HG02610 (cell line): ENCODE measurements around the gene NCAPH2.
A peak's percentile ranks its signal among the peaks of the same experiment; 100 is the strongest.

ENCODE experiments used
- ATAC-seq: cut with Tn5 transposase; IDR thresholded peaks from one replicate; pipeline ENCODE4 v1.9.1; 2021; ENCODE audit warnings: mild to moderate bottlenecking, moderate library complexity; ENCODE audit not compliant: unreplicated experiment

The NCAPH2 gene

DNA sequence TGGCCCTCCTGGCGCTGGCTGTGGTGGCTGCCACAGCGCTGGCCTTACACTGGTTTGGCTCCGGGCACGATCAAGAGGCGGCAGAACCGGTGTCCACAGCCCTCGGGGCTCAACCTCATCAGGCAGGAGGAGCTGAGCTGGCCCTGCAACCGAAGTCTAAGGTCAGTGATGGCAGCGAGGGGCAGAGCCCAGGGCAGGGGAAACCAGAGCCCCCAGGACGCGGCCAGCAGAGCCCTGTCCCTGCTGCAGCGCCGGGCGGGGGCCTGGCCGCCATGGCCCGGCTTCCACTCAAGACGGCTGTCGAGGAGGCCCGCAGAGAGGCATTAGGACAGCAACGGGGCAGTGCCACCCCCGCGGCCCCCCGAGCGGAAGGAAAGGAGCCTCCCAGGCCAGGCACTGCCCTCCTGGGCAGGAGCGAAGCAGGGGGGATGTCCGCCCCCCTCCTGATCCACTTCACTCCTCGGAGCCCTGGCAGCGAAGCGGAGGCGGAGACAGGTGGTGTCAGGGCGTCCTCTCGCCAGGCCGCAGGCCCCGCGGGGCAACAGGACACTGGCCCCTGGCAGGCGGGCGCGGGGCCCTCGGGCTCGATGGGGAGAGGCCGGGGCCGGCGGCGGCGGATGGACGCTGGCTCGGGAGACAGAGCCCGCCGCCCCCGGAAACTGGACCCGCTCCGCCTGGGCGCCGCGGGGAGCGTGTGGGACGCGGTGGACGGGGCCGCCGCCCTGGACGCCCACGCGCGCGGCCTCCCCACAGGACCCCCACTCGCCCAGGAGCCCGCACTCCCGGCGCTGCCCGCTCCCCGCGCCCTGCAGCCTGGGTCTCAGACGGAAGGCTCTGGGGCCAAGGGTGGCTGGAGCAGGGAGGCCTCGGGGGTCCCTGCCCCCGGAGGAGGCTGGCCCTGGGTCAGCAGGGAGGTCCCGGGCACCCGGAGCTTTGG lies 38.6 kb downstream of the NCAPH2 start:
- no peak for ATAC-seq

DNA sequence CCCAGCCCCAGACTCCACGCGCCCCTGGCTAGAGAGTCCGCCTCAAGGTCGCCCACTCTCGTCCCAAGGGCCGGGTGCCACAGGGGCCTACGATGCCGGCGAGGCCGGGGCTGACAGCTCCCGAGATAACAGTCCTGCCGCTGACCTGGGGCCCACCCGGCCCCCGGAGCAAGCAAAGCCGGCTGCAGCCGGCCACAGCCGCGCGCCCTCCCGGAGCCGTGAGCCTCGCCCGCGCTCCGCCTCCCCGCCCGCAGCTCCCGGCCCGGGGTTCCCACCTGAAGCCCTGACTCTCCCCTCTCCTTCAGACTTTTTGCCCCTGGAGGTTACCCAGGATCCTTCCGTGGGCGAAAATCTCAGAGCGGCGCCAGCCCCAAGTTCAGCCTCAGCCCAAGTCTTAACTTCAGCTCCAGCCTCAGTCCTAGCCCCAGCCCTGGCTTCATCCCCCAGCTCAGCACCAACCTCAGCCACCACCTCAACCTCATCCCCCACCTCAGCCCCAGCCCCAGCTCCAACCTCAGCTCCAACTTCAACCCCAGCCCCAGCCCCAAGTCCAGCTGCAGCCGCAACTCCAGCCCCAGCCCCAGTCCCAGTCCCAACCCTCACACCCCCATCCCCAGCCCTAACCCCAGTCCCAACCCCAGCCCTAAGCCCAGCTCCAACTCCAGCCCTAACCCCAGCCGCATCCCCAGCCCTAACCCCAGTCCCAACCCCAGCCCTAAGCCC lies 39.4 kb downstream of the NCAPH2 start:
- ATAC-seq = no peak

DNA sequence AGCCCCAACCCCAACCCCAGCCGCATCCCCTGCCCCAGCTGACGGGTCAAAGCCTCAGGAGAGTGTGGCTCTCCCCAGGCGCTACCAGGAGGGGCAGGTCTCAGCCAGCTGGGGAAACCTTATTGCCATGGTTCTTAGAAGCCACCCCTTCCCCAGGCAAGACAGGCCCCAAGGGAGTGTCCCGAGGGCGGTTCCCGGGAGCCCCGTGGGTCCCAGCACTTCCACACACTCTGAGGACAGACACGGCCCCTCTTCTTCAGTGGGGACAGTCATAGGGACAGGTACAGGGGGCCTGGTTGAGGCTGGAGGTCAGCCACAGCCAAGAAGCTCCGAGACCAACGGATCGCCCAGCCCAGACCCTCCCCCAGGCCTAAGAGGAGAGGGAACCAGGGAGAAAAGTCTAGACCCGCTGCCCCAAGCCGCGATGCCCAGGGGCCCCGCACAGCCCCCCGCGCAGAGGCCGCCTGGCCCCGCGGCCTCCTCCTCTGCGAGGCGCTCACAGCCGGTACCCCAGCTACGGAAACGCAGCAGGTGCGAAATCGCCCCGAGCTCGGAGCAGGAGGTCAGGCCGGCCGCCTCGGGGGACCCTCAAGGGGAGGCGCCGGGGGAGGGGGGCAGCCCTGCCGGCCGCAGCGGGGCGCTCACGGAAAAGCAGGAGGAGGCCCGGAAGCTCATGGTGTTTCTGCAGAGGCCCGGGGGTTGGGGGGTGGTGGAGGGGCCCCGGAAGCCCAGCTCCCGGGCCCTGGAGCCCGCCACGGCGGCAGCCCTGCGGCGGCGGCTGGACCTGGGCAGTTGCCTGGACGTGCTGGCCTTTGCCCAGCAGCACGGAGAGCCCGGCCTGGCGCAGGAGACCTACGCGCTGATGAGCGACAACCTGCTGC lies 40.3 kb downstream of the NCAPH2 start:
- no peak for ATAC-seq

DNA sequence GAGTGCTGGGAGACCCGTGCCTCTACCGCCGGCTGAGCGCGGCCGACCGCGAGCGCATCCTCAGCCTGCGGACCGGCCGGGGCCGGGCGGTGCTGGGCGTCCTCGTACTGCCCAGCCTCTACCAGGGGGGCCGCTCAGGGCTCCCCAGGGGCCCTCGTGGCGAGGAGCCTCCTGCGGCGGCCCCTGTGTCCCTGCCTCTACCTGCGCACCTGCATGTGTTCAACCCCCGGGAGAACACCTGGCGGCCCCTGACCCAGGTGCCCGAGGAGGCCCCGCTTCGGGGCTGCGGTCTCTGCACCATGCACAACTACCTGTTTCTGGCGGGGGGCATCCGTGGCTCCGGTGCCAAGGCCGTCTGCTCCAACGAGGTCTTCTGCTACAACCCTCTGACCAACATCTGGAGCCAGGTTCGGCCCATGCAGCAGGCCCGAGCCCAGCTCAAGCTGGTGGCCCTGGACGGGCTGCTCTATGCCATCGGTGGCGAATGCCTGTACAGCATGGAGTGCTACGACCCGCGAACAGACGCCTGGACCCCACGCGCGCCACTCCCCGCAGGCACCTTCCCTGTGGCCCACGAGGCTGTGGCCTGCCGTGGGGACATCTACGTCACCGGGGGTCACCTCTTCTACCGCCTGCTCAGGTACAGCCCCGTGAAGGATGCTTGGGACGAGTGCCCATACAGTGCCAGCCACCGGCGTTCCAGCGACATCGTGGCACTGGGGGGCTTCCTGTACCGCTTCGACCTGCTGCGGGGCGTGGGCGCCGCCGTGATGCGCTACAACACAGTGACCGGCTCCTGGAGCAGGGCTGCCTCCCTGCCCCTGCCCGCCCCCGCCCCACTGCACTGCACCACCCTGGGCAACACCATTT lies 41.1 kb downstream of the NCAPH2 start:
- no peak for ATAC-seq

DNA sequence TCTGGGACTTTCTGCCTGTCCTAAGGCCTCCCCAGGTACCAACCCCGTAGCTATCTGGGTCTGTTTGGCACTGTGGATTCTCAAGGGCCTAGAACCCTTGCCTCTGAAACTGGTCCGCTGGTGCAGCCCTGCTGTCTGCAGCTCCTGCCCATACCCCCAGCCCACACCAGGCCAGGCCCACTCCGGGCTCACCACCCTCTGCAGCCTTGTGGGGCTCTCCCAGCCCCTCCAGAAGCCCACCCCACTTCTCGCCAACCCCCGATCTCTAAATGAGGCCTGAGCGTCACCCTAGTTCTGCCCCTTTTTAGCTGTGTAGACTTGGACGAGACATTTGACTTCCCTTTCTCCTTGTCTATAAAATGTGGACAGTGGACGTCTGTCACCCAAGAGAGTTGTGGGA lies 42.4 kb downstream of the NCAPH2 start:
- ATAC-seq = no peak

DNA sequence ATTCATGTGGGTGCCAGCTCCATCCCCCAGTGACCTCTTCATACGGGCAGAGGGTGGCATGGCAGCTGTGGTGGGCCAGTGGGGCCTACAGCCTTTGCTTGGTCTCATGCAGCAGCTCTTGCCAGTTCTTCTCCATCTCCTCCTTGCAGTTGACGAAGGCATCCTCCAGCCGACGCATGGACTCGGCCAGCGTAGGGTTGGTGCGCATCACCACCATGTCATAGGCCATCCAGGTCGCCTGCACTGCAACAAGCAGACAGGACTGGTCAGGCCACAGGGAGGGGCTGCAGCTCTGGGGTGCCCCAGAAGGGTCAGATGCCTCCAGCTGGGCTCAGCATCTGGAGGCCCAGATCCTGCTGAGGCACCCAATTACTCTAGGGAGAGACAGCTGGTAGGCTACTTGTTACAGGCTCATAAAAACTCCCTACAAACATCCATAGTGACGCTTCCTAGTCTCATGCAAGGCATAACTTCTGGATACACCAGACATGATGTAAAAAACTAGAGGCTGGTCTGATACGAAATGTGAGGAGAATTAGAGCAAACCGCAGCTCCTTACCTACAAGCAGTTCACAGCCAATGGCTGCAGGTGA lies 43.2 kb downstream of the NCAPH2 start:
- ATAC-seq = no peak

DNA sequence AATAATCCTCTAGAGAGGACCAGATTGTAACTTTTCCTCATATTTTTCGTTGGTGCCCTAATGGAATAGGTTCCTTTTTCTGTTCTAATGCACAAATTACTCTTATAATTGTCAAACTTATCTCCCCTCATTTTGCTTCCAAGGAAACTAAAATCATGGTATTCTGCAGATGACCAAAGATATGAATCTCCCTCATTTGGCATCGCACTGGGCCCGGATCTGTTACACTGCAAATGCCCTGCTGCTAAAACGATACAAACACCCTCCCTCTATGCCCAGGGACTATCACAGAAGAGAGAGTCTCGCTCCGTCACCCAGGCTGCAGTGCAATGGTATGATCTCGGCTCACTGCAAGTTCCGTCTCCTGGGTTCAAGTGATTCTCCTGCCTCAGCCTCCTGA lies 45.3 kb downstream of the NCAPH2 start:
- no peak for ATAC-seq

DNA sequence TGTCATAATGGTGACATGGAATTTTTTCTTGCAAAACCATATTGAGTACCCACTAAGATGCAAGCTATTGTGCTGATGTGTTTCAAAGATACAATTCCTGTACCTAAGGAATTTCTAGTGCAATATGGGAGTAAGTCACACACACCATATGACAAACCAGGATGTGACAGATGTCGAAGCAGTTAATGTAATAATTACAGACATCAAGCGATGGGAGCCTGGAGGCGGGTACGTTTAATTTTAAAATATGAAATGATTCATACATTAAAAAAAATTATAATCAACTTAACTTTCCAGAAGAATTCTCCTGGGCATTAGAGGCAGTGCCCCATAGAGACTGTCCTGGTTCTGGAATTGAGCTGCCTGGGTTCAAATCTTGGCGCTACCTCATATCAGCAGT lies 48.7 kb downstream of the NCAPH2 start:
- ATAC-seq = no peak

DNA sequence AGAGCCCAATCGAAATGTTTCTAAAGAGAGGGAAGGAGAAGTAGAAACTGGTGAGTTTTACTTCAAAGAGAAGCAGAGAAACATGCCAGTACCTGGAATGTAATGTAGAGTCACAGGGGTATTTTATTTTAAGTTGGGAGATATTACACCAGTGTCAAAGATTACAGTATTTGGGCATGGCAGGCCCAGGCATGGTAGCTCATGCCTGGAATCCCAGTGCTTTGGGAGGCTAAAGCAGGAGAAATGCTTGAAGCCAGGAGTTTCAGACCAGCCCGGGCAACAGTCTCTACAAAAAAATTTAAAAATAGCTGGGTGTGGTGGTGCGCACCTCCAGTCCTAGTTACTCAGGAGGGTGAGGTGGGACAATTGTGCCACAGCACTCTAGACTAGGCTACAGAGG lies 52.0 kb downstream of the NCAPH2 start:
- no peak for ATAC-seq

DNA sequence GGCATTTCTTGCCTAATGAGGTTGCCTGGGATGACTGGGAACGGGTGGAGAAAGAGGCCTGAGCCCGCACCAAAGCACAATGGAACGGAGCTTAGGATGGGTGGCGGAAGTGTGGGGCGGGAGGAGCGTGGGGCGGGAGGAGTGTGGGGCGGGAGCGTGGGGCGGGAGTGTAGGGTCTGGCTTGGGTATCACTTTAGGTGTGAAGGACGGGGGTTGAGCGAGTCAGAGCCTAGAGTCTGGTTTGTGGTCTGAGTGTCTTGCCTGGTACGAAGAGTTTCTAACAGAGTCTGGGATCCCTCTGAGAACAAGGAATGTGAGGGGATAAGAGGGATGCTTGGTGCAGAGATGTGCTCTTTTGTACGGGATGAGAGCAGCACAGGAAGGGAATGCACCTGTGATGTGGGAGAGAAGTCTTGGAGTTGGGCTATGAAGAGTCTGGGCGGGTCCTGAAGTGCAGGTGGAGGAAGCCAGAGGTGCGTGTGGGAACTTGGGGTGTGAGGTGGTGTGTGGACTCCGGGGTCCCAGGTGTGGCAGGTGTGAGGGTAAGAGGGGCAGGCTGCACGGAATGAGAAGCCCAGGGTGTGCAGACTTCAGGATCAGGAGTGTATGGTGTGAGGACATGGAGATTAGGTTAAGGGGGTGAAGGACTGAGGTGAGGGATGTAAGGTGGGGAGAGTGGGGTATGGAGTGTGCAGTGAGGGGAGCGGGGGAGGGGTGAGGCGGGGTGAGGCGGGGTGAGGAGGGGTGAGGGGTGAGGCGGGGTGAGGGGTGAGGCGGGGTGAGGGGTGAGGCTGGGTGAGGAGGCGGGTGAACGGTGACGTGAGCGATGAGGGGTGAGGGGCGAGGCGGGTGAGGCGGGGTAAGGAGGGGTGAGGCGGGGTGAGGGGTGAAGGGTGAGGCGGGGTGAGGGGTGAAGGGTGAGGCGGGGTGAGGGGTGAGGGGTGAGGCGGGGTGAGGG lies 53.7 kb downstream of the NCAPH2 start:
- ATAC-seq = no peak

DNA sequence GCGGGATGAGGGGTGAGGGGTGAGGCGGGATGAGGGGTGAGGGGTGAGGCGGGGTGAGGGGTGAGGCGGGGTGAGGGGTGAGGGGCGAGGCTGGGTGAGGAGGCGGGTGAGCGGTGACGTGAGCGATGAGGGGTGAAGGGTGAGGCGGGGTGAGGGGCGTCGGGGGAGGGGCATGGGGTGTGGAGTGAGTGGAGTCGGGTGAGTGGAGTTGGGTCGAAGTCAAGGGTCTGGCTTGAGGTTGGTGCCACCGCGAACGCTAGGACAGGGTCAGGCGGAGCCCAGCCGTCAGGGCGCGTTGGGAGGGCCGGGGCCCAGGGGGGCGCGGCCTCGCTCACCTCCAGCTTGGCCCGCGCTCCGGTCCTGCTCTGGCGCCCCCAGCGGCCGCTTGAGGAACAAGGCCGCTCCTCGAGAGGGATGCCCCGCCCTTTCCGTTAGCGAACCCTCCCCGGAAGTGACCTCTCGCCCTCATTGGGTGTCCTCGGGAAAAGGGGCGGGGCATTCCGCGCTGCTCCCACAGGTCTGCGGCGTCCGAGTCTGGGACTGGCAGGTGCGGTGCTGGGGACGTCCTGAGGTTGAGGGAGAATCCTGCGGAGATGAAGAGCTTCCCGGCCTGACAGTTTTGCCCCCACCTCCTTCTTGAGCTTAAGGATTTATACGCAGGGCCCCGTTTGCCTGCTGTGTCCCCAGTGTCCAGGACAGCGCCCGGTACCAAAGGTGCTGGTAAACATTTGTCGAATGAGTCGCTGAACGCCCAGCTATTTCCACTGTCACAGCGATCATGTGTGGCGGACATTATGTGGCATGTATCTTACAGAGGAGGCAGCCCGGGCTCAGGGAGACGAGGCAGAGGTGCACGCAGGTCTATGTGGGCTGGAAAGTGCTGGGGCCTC lies 54.7 kb downstream of the NCAPH2 start, which contains the start of gene SYCE3:
TSS of gene SYCE3 (minus strand) at position 397 of the 890 bp plus-strand sequence. CDS start 6,514 bp downstream, outside the sequence.
- peak; percentile 88 for ATAC-seq

DNA sequence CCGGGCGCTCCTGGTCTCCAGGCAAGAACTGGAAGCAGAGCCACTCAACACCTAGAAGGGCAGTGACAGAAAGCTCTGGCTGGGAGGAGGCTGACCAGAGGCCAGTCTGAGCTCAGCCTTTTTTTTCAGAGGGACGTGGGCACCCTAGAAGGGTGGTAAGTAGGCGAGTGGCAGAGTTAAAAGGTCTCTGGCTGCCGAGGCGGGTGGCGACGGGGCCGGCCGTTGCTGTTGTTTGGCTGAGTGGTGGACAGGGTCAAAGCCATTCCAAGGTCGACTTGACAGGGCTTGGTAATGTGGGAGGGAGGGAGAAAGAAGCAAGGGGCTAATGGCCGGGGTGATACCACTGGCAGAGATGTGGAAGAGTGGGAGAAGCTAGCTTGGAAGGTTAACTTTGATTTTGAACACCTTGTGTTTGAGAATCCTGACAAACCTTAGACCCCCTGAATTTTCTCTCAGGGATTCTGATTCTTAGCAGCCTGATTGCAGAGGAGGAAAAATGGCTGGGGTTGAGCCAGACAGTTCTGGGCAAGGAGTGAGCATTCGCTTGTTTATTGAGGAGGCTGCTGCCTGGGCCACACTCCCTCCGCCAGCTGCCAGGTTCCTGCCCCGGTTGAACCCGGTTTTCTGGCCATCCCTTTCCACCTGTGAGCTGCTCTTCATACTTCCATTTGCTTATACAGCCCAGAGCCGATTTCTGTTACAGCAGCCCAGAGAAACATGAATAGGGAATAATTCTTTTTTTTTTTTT lies 55.6 kb downstream of the NCAPH2 start:
- ATAC-seq = no peak

DNA sequence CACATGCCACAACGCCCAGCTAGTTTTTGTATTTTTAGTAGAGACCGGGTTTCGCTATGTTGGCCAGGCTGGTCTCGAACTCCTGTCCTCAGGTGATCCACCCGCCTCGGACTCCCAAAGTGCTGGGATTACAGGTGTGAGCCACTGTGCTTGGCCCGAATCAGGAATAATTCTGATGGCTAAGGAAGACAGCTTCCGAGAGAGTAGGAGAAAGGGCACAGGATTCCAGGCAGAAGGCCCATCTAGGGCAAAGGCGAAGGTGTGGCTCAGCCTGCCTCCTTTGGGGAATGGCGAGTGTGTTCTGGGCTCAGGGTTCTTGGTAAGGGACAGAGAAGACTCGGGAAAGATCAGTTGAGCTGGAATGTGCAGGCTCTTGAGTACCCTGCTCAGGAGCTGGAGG lies 56.3 kb downstream of the NCAPH2 start:
- ATAC-seq = no peak

DNA sequence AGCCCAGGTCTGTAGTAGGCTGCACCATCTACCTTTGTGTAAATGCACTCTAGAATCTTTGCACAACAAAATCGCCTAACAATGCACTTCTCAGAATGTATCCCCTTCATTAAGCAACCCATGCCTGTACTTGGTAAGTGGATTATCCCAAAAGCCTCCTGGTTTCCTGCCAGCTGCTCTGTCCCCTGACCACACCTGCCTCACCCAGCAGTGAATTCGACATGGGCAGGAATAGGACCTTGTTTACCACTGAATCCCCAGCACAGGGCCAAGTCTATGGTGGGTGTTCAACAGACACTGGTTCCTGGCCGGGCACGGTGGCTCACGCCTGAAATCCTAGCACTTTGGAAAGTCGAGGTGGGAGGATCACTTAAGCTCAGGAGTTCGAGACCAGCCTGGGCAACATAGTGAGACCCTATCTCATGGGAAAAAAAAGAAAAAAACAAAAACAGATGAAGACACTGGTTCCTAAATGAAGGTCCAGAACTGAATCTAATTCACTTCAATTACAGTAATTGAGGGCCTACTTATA lies 59.8 kb downstream of the NCAPH2 start:
- no peak for ATAC-seq

DNA sequence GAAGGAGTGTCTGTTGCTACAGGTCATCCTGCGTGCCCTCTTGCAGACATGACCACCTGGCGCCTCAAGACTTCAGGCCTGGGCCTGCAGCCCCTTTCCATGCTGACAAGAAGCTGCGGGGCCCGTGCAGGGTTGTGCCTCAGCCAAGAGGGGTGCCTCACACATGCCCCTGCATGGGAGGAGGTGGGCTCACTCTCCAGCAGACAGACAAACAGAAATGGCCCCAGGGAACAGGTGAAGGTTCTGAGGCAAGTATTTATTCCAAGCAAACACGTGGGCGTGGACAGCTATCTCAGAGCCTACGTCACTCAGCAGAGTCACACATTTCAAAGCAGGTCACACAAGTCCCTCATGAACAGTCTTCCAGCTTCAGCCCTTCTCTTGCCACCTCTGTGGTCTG lies 60.6 kb downstream of the NCAPH2 start:
- ATAC-seq = no peak

DNA sequence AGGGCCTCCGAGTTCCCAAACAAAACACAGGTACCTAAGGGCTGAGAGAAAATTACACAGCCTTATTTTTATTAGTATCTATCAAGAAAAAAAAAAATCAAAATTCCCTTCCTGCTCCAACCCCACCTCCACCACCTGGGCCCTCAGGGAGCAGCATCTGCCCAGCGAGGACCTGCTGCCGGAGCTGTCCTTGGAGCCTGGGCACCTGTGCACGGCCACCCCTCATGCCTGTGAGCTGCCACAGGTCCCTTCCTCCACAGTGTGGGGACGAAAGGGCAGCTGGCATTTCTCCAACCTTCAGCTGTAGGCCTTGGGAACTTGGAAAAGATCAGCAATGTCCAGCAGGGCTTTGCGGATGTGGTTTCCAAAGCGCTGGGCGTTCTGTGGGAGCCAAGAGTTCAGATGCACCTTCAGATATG lies 61.0 kb downstream of the NCAPH2 start:
- ATAC-seq = no peak
